ENCODE measurements around the gene RIBC2.
"Not testable (repeated sequence)": the region's sequence is repeated elsewhere in the genome, so short reads cannot be mapped to it uniquely, and the experiment has no call there.

Gene RIBC2

GRCh38 chr22:45462034-45462655 lies 48.7 kb downstream of the RIBC2 start:
- H3K27me3 ChIP-seq (ENCODE audit: control insufficient read depth, insufficient read depth, low read length) = no peaks in the 10 kb centered on the region
- H3K4me1 ChIP-seq (ENCODE audit: control insufficient read depth, insufficient read depth, low read length) = no peaks in the 10 kb centered on the region
- H3K9ac ChIP-seq (ENCODE audit: low read depth, low read length) = no peak overlapping the region
- H3K4me2 ChIP-seq (ENCODE audit: low read length) = no peak overlapping the region
- no peaks in the 10 kb centered on the region for H3K9me3 ChIP-seq (replicated peaks; ENCODE audit: low read length)
- H3K4me3 ChIP-seq (ENCODE audit: low read length) = no peak overlapping the region
- H3K36me3 ChIP-seq (ENCODE audit: insufficient read depth, low read length) = no peaks in the 10 kb centered on the region

- not testable (repeated sequence) for H3K4me3 ChIP-seq (ENCODE audit: low read length)
These were observed 50.2 kb downstream of the RIBC2 start for GRCh38 chr22:45463691-45464090.

GRCh38 chr22:45465633-45466032 lies 52.1 kb downstream of the RIBC2 start:
- Histone ChIP-seq H3K4me3 (ENCODE audit: low read length) (no peak overlapping the region), H3K36me3 (ENCODE audit: insufficient read depth, low read length) (no peaks in the 10 kb centered on the region), H3K4me2 (ENCODE audit: low read length) (no peak overlapping the region), H3K9ac (ENCODE audit: low read depth, low read length) (no peak overlapping the region), H3K9me3 (replicated peaks; ENCODE audit: low read length) (no peaks in the 10 kb centered on the region), H3K27me3 (ENCODE audit: control insufficient read depth, insufficient read depth, low read length) (no peaks in the 10 kb centered on the region), H3K4me1 (ENCODE audit: control insufficient read depth, insufficient read depth, low read length) (peaks cover 20% of the 10 kb centered on the region)

More at GRCh38 chr22:45463691-45464090, 50.2 kb downstream of the RIBC2 start:
- not testable (repeated sequence) for H3K4me2 ChIP-seq (ENCODE audit: low read length); H3K4me1 ChIP-seq (ENCODE audit: control insufficient read depth, insufficient read depth, low read length); H3K36me3 ChIP-seq (ENCODE audit: insufficient read depth, low read length); H3K27me3 ChIP-seq (ENCODE audit: control insufficient read depth, insufficient read depth, low read length); H3K9me3 ChIP-seq (replicated peaks; ENCODE audit: low read length); H3K9ac ChIP-seq (ENCODE audit: low read depth, low read length)

GRCh38 chr22:45468872-45469271 lies 55.4 kb downstream of the RIBC2 start:
- H3K36me3 ChIP-seq (ENCODE audit: insufficient read depth, low read length) = no peaks in the 10 kb centered on the region
- peak overlapping the region; percentile 23 for H3K4me3 ChIP-seq (ENCODE audit: low read length)
- no peaks in the 10 kb centered on the region for H3K9me3 ChIP-seq (replicated peaks; ENCODE audit: low read length)
- peak overlapping the region; percentile 64 for H3K4me2 ChIP-seq (ENCODE audit: low read length)
- peaks cover 24% of the 10 kb centered on the region for H3K4me1 ChIP-seq (ENCODE audit: control insufficient read depth, insufficient read depth, low read length)
- H3K9ac ChIP-seq (ENCODE audit: low read depth, low read length) = peak overlapping the region; percentile 64
- no peaks in the 10 kb centered on the region for H3K27me3 ChIP-seq (ENCODE audit: control insufficient read depth, insufficient read depth, low read length)

- H3K9me3 ChIP-seq (replicated peaks; ENCODE audit: low read length) = no peaks in the 10 kb centered on the region
- no peaks in the 10 kb centered on the region for H3K27me3 ChIP-seq (ENCODE audit: control insufficient read depth, insufficient read depth, low read length)
- H3K9ac ChIP-seq (ENCODE audit: low read depth, low read length) = peak overlapping the region; percentile 64
- peak overlapping the region; percentile 64 for H3K4me2 ChIP-seq (ENCODE audit: low read length)
- peaks cover 24% of the 10 kb centered on the region for H3K4me1 ChIP-seq (ENCODE audit: control insufficient read depth, insufficient read depth, low read length)
- H3K4me3 ChIP-seq (ENCODE audit: low read length) = peak overlapping the region; percentile 23
- no peaks in the 10 kb centered on the region for H3K36me3 ChIP-seq (ENCODE audit: insufficient read depth, low read length)
These were observed 56.0 kb downstream of the RIBC2 start for GRCh38 chr22:45469281-45470073.

GRCh38 chr22:45470871-45471270 lies 57.4 kb downstream of the RIBC2 start:
- no peak overlapping the region for H3K4me3 ChIP-seq (ENCODE audit: low read length)
- H3K4me1 ChIP-seq (ENCODE audit: control insufficient read depth, insufficient read depth, low read length) = peaks cover 24% of the 10 kb centered on the region
- H3K4me2 ChIP-seq (ENCODE audit: low read length) = no peak overlapping the region
- no peak overlapping the region for H3K9ac ChIP-seq (ENCODE audit: low read depth, low read length)
- no peaks in the 10 kb centered on the region for H3K27me3 ChIP-seq (ENCODE audit: control insufficient read depth, insufficient read depth, low read length)
- H3K9me3 ChIP-seq (replicated peaks; ENCODE audit: low read length) = no peaks in the 10 kb centered on the region
- H3K36me3 ChIP-seq (ENCODE audit: insufficient read depth, low read length) = no peaks in the 10 kb centered on the region

GRCh38 chr22:45472426-45472825 lies 58.9 kb downstream of the RIBC2 start:
- no peak overlapping the region for H3K4me2 ChIP-seq (ENCODE audit: low read length)
- H3K4me1 ChIP-seq (ENCODE audit: control insufficient read depth, insufficient read depth, low read length) = peaks cover 35% of the 10 kb centered on the region
- H3K4me3 ChIP-seq (ENCODE audit: low read length) = no peak overlapping the region
- H3K9ac ChIP-seq (ENCODE audit: low read depth, low read length) = no peak overlapping the region
- H3K27me3 ChIP-seq (ENCODE audit: control insufficient read depth, insufficient read depth, low read length) = no peaks in the 10 kb centered on the region
- H3K36me3 ChIP-seq (ENCODE audit: insufficient read depth, low read length) = no peaks in the 10 kb centered on the region
- H3K9me3 ChIP-seq (replicated peaks; ENCODE audit: low read length) = no peaks in the 10 kb centered on the region

GRCh38 chr22:45473626-45474237 lies 60.2 kb downstream of the RIBC2 start:
- Histone ChIP-seq H3K4me1 (ENCODE audit: control insufficient read depth, insufficient read depth, low read length) (peaks cover 38% of the 10 kb centered on the region), H3K27me3 (ENCODE audit: control insufficient read depth, insufficient read depth, low read length) (no peaks in the 10 kb centered on the region), H3K9ac (ENCODE audit: low read depth, low read length) (no peak overlapping the region), H3K4me2 (ENCODE audit: low read length) (no peak overlapping the region), H3K9me3 (replicated peaks; ENCODE audit: low read length) (no peaks in the 10 kb centered on the region), H3K4me3 (ENCODE audit: low read length) (no peak overlapping the region), H3K36me3 (ENCODE audit: insufficient read depth, low read length) (no peaks in the 10 kb centered on the region)

- no peak overlapping the region for H3K4me3 ChIP-seq (ENCODE audit: low read length)
- H3K4me1 ChIP-seq (ENCODE audit: control insufficient read depth, insufficient read depth, low read length) = peaks cover 25% of the 10 kb centered on the region
- H3K36me3 ChIP-seq (ENCODE audit: insufficient read depth, low read length) = no peaks in the 10 kb centered on the region
- H3K4me2 ChIP-seq (ENCODE audit: low read length) = no peak overlapping the region
- no peak overlapping the region for H3K9ac ChIP-seq (ENCODE audit: low read depth, low read length)
- no peaks in the 10 kb centered on the region for H3K27me3 ChIP-seq (ENCODE audit: control insufficient read depth, insufficient read depth, low read length)
- no peaks in the 10 kb centered on the region for H3K9me3 ChIP-seq (replicated peaks; ENCODE audit: low read length)
These were observed 61.7 kb downstream of the RIBC2 start for GRCh38 chr22:45475063-45475747.

GRCh38 chr22:45475851-45476514 lies 62.5 kb downstream of the RIBC2 start:
- no peak overlapping the region for H3K9ac ChIP-seq (ENCODE audit: low read depth, low read length)
- peaks cover 18% of the 10 kb centered on the region for H3K4me1 ChIP-seq (ENCODE audit: control insufficient read depth, insufficient read depth, low read length)
- no peaks in the 10 kb centered on the region for H3K36me3 ChIP-seq (ENCODE audit: insufficient read depth, low read length)
- no peaks in the 10 kb centered on the region for H3K27me3 ChIP-seq (ENCODE audit: control insufficient read depth, insufficient read depth, low read length)
- H3K9me3 ChIP-seq (replicated peaks; ENCODE audit: low read length) = no peaks in the 10 kb centered on the region
- H3K4me3 ChIP-seq (ENCODE audit: low read length) = no peak overlapping the region
- no peak overlapping the region for H3K4me2 ChIP-seq (ENCODE audit: low read length)

- H3K27me3 ChIP-seq (ENCODE audit: control insufficient read depth, insufficient read depth, low read length) = no peaks in the 10 kb centered on the region
- H3K9ac ChIP-seq (ENCODE audit: low read depth, low read length) = no peak overlapping the region
- no peak overlapping the region for H3K4me2 ChIP-seq (ENCODE audit: low read length)
- H3K36me3 ChIP-seq (ENCODE audit: insufficient read depth, low read length) = no peaks in the 10 kb centered on the region
- no peak overlapping the region for H3K4me3 ChIP-seq (ENCODE audit: low read length)
- peaks cover 18% of the 10 kb centered on the region for H3K4me1 ChIP-seq (ENCODE audit: control insufficient read depth, insufficient read depth, low read length)
- no peaks in the 10 kb centered on the region for H3K9me3 ChIP-seq (replicated peaks; ENCODE audit: low read length)
These were observed 63.3 kb downstream of the RIBC2 start for GRCh38 chr22:45476814-45477213.

Measured in skeletal muscle satellite cell (primary cell).